ENCODE results near the gene CRIM1.

Gene CRIM1

GRCh38 chr2:36403675-36404230 lies 48.2 kb downstream of the CRIM1 start:
- no peak for DNase-seq

- DNase-seq: no peak
Measured at GRCh38 chr2:36404318-36404717, 48.7 kb downstream of the CRIM1 start.

GRCh38 chr2:36404754-36405153 lies 49.2 kb downstream of the CRIM1 start:
- DNase-seq: no peak

GRCh38 chr2:36405183-36405582 lies 49.6 kb downstream of the CRIM1 start:
- no peak for DNase-seq

GRCh38 chr2:36406296-36406695 lies 50.7 kb downstream of the CRIM1 start:
- DNase-seq: no peak

- DNase-seq: no peak
Measured at GRCh38 chr2:36407413-36407812, 51.8 kb downstream of the CRIM1 start.

GRCh38 chr2:36408198-36408703 lies 52.7 kb downstream of the CRIM1 start:
- DNase-seq: no peak

GRCh38 chr2:36409335-36409734 lies 53.8 kb downstream of the CRIM1 start:
- no peak for DNase-seq

- DNase-seq: no peak
Measured at GRCh38 chr2:36409935-36410334, 54.4 kb downstream of the CRIM1 start.

GRCh38 chr2:36410681-36411080 lies 55.1 kb downstream of the CRIM1 start:
- DNase-seq: no peak

GRCh38 chr2:36411962-36412444 lies 56.4 kb downstream of the CRIM1 start:
- DNase-seq: no peak

- DNase-seq: no peak
Measured at GRCh38 chr2:36413218-36413617, 57.6 kb downstream of the CRIM1 start.

- no peak for DNase-seq
Measured at GRCh38 chr2:36414307-36414706, 58.7 kb downstream of the CRIM1 start.

GRCh38 chr2:36415381-36416022 lies 59.9 kb downstream of the CRIM1 start:
- DNase-seq: no peak

GRCh38 chr2:36416370-36417165 lies 61.0 kb downstream of the CRIM1 start:
- DNase-seq: no peak

- no peak for DNase-seq
Measured at GRCh38 chr2:36420569-36421181, 65.1 kb downstream of the CRIM1 start.

GRCh38 chr2:36421379-36421778 lies 65.8 kb downstream of the CRIM1 start:
- DNase-seq: no peak

- no peak for DNase-seq
Measured at GRCh38 chr2:36423172-36423571, 67.6 kb downstream of the CRIM1 start.

- DNase-seq: no peak
Measured at GRCh38 chr2:36423619-36424120, 68.1 kb downstream of the CRIM1 start.

GRCh38 chr2:36425608-36426355 lies 70.2 kb downstream of the CRIM1 start:
- DNase-seq: no peak

- DNase-seq: no peak
Measured at GRCh38 chr2:36427790-36428243, 72.2 kb downstream of the CRIM1 start.

- no peak for DNase-seq
Measured at GRCh38 chr2:36430549-36430948, 75.0 kb downstream of the CRIM1 start.

Measured in activated CD4-positive, alpha-beta T cell treated with anti-CD3 and anti-CD28 coated beads for 4 hours (primary cell).